ENCODE data around the gene GRM1.

DNA sequence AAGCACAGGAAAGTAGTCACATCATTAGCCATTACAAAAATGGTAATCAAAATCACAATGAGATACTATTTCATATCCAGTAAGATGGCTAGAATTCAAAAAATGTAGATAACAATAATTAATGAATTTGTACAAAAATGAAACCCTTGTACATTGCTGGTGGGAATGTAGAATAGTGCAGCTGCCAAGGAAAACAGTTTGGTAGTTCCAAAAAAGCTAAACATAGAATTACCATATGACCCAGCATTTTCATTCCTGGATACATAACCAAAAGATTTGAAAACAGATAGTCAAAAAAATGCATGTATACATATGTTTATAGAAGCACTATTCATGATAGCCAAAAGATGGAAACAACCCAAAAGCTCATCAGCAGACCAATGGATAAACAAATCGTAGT, 263.6 kb downstream of the GRM1 start:
- TF ChIP-seq, protein P1, sequence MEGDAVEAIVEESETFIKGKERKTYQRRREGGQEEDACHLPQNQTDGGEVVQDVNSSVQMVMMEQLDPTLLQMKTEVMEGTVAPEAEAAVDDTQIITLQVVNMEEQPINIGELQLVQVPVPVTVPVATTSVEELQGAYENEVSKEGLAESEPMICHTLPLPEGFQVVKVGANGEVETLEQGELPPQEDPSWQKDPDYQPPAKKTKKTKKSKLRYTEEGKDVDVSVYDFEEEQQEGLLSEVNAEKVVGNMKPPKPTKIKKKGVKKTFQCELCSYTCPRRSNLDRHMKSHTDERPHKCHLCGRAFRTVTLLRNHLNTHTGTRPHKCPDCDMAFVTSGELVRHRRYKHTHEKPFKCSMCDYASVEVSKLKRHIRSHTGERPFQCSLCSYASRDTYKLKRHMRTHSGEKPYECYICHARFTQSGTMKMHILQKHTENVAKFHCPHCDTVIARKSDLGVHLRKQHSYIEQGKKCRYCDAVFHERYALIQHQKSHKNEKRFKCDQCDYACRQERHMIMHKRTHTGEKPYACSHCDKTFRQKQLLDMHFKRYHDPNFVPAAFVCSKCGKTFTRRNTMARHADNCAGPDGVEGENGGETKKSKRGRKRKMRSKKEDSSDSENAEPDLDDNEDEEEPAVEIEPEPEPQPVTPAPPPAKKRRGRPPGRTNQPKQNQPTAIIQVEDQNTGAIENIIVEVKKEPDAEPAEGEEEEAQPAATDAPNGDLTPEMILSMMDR (conservative IDR thresholded peaks at IDR 0.05; ENCODE audit: low read depth, low read length) = no peak
- TF ChIP-seq, protein P2, sequence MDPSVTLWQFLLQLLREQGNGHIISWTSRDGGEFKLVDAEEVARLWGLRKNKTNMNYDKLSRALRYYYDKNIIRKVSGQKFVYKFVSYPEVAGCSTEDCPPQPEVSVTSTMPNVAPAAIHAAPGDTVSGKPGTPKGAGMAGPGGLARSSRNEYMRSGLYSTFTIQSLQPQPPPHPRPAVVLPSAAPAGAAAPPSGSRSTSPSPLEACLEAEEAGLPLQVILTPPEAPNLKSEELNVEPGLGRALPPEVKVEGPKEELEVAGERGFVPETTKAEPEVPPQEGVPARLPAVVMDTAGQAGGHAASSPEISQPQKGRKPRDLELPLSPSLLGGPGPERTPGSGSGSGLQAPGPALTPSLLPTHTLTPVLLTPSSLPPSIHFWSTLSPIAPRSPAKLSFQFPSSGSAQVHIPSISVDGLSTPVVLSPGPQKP (IDR thresholded peaks at IDR 0.05; ENCODE audit: borderline replicate concordance, low read depth, low read length) = no peak
- TF ChIP-seq MXI1 (IDR thresholded peaks at IDR 0.05; ENCODE audit: borderline replicate concordance, low read depth, low read length) (no peak), RFX5 (IDR thresholded peaks at IDR 0.05; ENCODE audit: low read depth, low read length) (no peak), POLR2A (IDR thresholded peaks at IDR 0.05; ENCODE audit: low read depth, low read length) (no peak), FOS (IDR thresholded peaks at IDR 0.05; ENCODE audit: low read depth, low read length) (no peak), RAD21 (IDR thresholded peaks at IDR 0.05; ENCODE audit: low read length) (no peak), RCOR1 (IDR thresholded peaks at IDR 0.05; ENCODE audit: insufficient replicate concordance, low read length) (no peak), CEBPB (IDR thresholded peaks at IDR 0.05; ENCODE audit: low read depth, low read length) (no peak), CHD1 (IDR thresholded peaks at IDR 0.05; ENCODE audit: low read depth, low read length) (no peak), MAZ (IDR thresholded peaks at IDR 0.05; ENCODE audit: borderline replicate concordance, low read depth, low read length) (no peak)
- TF ChIP-seq, protein P3, sequence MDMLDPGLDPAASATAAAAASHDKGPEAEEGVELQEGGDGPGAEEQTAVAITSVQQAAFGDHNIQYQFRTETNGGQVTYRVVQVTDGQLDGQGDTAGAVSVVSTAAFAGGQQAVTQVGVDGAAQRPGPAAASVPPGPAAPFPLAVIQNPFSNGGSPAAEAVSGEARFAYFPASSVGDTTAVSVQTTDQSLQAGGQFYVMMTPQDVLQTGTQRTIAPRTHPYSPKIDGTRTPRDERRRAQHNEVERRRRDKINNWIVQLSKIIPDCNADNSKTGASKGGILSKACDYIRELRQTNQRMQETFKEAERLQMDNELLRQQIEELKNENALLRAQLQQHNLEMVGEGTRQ (IDR thresholded peaks at IDR 0.05; ENCODE audit: low read depth, low read length) = no peak

All from IMR-90 (cell line).